ENCODE data around the gene GPBP1. TPM values are rescaled to one million over a fixed set of nuclear protein-coding genes. Genes with fewer than 3 reads are reported as not detected.

Gene GPBP1
- total and polyA plus RNA-seq, 2 of the 4 experiments (the other 2 are of a cell fraction): 24.3 to 29.2 TPM

DNA sequence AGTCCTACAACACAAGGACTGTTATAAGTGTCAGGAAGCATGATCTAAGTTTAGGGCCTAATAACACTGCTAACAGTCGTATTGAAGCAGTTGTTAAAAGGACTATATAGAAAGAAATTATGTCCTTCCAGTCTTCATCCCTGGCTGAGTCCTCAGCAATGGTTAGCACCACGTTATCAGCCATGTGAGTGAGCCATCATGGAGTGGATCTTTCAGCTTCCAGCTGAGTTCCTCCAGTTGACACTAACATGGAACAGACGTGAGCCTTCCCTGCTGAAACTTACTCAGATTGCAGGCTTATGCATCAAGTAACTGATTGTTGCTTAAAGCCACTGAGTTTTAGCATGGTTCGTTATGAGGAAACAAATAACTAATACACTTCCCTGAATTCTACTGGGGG is 21.5 kb upstream of the GPBP1 start:
- no peak overlapping the region for H2AK5ac ChIP-seq (ENCODE audit: low read depth, low read length)
- H3K4me2 ChIP-seq (ENCODE audit: low read depth, low read length): no peak overlapping the region
- intact Hi-C loops (cut with micrococcal nuclease) (no loop called here), in situ Hi-C loops (cut with MboI; ENCODE audit: low sequenced_read_pairs) (loop anchor here (10.0 kb wide), 1 partner anchor 58 kb away; no protein-coding TSS in a partner anchor), dilution Hi-C loops (cut with HindIII; ENCODE audit: low sequenced_read_pairs, unreplicated experiment) (no loop called here)
- H2BK5ac ChIP-seq (ENCODE audit: low read depth, low read length, poor library complexity, severe bottlenecking): no peak overlapping the region
- no peak for ATAC-seq (ENCODE audit: low read depth)
- H3K9ac ChIP-seq (ENCODE audit: low read depth, low read length): no peak overlapping the region
- H3K4me3 ChIP-seq (ENCODE audit: insufficient read depth, low read depth, low read length): no peak overlapping the region
- ChIA-PET POLR2A (ENCODE audit: unreplicated experiment) (no interaction called here), CTCF (no interaction called here)
- no peak overlapping the region for H2AFZ ChIP-seq (replicated peaks; ENCODE audit: low read length, poor library complexity)
- no peaks in the 10 kb centered on the region for H3K9me3 ChIP-seq (ENCODE audit: control insufficient read depth, insufficient read depth, low read length)
- 45% methylated on average over 2 of the region's 4 CpGs; no CpG with 5 or more reads in 1 of the 2 experiments for WGBS, 2 experiments (ENCODE audit: extremely low coverage in 2 of 2, insufficient read length in 1 of 2)
- no peak overlapping the region for H2BK15ac ChIP-seq (ENCODE audit: low read depth, low read length)
- H3K4me1 ChIP-seq (ENCODE audit: control insufficient read depth, insufficient read depth, low read length): no peaks in the 10 kb centered on the region
- H3K27me3 ChIP-seq (ENCODE audit: control insufficient read depth, insufficient read depth, low read length): no peaks in the 10 kb centered on the region
- no peak overlapping the region for H3K56ac ChIP-seq (ENCODE audit: extremely low read depth, insufficient read depth, low read length)
- no peaks in the 10 kb centered on the region for H3K36me3 ChIP-seq (ENCODE audit: control insufficient read depth, insufficient read depth, low read length)
- H2BK120ac ChIP-seq (ENCODE audit: low read depth, low read length): no peak overlapping the region
- H3K79me1 ChIP-seq (ENCODE audit: low read depth in 1 of 2, low read length in 2 of 2): no peaks in the 10 kb centered on the region
- H3K23ac ChIP-seq (ENCODE audit: low read depth, low read length): no peak overlapping the region
- TF ChIP-seq FOS (IDR thresholded peaks at IDR 0.05; ENCODE audit: low read depth, low read length) (no peak), NFE2L2 (IDR thresholded peaks at IDR 0.05; ENCODE audit: low read depth, low read length) (no peak)
- no peak overlapping the region for H3K18ac ChIP-seq (ENCODE audit: low read depth, low read length)
- no peak overlapping the region for H3K4ac ChIP-seq (ENCODE audit: low read depth, low read length)
- no peak for DNase-seq
- H2AK9ac ChIP-seq (replicated peaks; ENCODE audit: low read depth, low read length, poor library complexity): no peak overlapping the region
- no peak overlapping the region for H4K8ac ChIP-seq (ENCODE audit: low read depth in 2 of 2, low read length in 2 of 2)
- no peak overlapping the region for H3K27ac ChIP-seq (ENCODE audit: insufficient read depth, low read length)
- no peaks in the 10 kb centered on the region for H3K9me1 ChIP-seq (ENCODE audit: insufficient read depth, low read length)
- H3K14ac ChIP-seq (replicated peaks; ENCODE audit: low read depth, low read length): no peak overlapping the region
- H2BK20ac ChIP-seq (ENCODE audit: low read depth, low read length): no peak overlapping the region
- no peak overlapping the region for H4K91ac ChIP-seq (ENCODE audit: insufficient read depth, low read depth, low read length)
- BruUV-seq (replicated peaks): no TSS peak
- H4K5ac ChIP-seq (ENCODE audit: low read depth, low read length): no peak overlapping the region
- H4K20me1 ChIP-seq (ENCODE audit: insufficient read depth, low read length): no peaks in the 10 kb centered on the region
